ENCODE results near the gene HNRNPK. TPM values are rescaled to one million over a fixed set of nuclear protein-coding genes. Genes with fewer than 3 reads are reported as not detected.

Gene HNRNPK
- total RNA-seq = 905 and 1,052 TPM in 2 replicates

DNA sequence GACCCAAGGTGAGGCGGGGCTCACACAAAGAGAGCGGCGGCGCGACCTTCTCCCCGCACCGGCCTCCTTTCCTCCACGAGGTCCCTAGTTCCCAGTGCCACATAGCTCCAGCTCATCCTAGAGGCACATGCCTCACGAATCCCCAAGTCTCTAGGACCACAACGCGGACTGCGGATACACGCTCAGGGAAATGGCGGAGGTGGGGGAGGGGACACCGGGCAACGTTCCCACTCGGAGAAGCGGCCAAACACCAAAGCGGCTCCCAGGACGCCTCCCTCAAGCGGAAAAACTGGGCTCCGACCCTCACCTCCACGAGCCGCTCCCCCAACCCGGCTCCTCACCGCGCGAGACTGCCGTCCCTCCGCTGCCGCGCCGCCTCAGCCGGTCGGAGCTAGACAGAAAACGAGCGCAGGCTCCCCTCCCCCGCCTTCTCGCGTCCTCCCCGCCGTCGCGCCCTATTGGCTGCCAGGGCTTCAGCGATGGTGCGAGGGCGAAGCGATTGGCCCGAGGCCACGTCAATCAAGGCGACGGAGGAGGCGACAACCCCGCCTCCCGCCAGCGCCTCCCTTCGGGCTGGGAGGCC is at the start of gene HNRNPK:
Gene HNRNPK (minus strand): TSS at position 404 of the 583 bp plus-strand sequence. CDS start 1,963 bp downstream, outside the sequence.
- peak; percentile 93 for DNase-seq (ENCODE audit: low read depth, low spot score)

GRCh38 chr9:84027201-84027600 is 47.2 kb upstream of the HNRNPK start:
- DNase-seq (ENCODE audit: low read depth, low spot score) = no peak

GRCh38 chr9:84024041-84024575 is 44.1 kb upstream of the HNRNPK start:
- DNase-seq (ENCODE audit: low read depth, low spot score) = no peak

GRCh38 chr9:84007662-84008061 is 27.6 kb upstream of the HNRNPK start:
- DNase-seq (ENCODE audit: low read depth, low spot score) = no peak

DNA sequence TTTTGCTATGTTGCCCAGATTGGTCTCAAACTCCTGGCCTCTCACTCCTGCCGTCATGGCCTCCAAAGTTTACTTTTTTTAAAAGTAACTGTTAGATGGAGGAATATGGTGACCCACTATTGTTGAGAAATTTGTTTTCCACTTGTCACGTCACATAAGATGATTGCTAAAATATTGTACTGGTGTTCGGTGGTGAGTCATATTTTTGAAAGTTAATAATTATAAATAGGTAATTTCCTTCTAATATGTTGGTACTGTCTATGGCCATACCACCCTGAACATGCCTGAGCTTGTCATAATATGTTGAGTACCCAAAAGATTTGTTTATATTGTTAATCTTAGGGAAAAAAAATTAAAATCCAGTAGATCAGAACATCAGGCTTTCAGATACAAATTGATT is 23.2 kb upstream of the HNRNPK start:
- DNase-seq (ENCODE audit: low read depth, low spot score) = no peak

GRCh38 chr9:84002344-84002743 is 22.3 kb upstream of the HNRNPK start:
- no peak for DNase-seq (ENCODE audit: low read depth, low spot score)

DNA sequence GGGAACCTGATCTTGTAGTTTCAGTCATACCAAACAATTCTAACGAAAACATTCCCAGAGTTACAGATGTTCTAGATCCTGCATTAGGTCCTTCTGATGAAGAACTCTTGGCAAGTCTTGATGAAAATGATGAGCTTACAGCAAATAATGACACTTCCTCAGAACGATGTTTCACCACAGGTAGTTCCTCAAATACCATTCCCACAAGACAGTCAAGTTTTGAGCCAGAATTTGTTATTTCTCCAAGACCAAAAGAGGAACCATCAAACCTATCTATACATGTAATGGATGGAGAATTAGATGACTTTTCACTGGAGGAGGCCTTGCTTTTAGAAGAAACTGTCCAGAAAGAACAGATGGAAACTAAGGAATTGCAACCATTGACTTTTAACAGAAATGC is 21.6 kb upstream of the HNRNPK start:
- DNase-seq (ENCODE audit: low read depth, low spot score) = no peak

DNA sequence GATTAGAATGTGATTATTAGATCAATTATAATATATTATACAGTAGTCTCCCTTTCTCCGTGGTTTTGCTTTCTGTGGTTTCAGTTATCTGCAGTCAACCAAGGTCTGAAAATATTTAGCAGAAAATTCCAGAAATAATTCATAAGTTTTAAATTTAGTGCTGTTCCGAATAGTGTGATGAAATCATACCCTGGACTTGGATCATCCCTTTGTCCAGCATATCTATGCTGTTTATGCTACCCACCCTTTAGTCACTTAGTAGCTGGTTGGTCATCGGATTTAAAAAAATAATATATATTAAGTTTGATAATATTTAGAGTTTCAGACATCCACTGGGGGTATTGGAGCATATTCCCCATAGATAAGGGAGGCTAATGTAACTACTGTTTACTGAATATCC is 20.2 kb upstream of the HNRNPK start:
- DNase-seq (ENCODE audit: low read depth, low spot score) = no peak

- DNase-seq (ENCODE audit: low read depth, low spot score) = no peak
Observed at GRCh38 chr9:83999141-83999918, 19.3 kb upstream of the HNRNPK start.

DNA sequence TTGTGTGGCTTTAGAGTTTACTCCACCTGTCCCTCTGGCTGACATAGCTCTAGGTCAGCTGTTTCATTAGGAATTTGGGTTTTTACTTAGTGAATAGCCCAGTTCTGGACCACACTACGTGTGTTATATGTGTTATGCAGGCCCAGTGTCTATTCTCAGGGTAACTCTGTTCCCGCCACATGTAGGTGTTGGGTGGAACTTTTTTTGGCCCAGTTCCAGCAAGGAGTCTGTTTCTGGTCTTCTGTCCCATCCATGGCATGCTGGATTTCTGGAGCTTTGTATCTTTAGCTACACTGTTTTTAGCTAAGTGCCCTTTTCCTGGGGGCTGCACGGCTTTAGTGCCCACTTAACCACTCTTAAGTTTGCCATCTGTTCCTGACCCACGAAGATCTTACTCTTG is 16.1 kb upstream of the HNRNPK start:
- DNase-seq (ENCODE audit: low read depth, low spot score) = no peak

DNA sequence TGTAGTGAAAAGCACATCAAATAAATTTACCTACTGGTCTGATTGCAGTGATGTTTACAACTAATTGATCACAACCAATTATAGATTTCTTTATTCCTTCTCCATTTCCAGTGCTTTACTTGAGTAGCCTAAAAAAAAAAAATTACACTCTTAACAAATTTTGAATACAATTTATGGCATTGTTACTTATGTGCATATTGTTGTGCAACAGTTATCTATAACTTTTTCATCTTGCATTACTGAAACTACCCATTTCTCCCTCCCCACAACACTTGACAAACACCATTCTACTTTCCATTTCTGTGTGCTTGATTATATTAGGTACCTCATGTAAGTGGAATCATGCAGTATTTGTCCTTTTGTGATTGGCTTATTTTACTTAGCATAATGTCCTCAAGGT is 12.9 kb upstream of the HNRNPK start:
- DNase-seq (ENCODE audit: low read depth, low spot score) = no peak

DNA sequence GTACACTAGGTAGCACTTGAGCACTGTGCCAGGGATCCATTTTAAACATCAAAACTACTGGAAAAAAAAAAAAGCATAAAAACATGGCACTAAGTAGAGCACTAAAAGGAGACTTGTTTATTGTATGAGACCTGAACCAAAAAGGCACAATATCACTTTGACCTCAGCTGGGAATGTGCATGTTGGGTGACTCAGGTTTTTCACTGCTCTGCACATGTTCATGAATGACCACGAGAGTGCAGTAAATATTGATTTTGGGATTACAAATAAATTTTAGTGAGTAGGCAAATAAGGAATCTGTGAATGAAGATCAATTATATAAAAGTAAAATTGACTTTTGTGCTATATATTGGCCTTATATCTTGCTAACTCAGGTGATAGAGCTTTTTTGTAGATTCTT is 12.4 kb upstream of the HNRNPK start:
- no peak for DNase-seq (ENCODE audit: low read depth, low spot score)

DNA sequence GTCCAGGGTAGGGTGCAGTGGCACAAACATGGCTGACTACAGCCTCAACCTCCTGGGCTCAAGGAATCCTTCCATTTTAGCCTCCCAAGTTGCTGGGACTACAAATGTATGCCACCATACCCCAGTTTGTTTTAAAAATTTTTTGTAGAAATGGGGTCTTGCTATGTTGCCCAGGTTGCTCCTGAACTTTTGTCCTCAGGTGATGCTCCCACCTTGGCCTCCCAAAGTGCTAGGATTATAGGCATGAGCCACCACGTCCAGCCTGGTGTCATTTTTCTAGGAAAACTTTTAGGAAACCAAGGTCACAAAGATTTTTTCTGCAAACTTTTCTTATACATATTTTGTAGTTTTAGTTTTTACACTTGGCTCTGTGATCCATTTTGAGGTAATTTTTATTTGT is 11.3 kb upstream of the HNRNPK start:
- no peak for DNase-seq (ENCODE audit: low read depth, low spot score)

- DNase-seq (ENCODE audit: low read depth, low spot score) = no peak
Observed at GRCh38 chr9:83988411-83988810, 8.4 kb upstream of the HNRNPK start.

DNA sequence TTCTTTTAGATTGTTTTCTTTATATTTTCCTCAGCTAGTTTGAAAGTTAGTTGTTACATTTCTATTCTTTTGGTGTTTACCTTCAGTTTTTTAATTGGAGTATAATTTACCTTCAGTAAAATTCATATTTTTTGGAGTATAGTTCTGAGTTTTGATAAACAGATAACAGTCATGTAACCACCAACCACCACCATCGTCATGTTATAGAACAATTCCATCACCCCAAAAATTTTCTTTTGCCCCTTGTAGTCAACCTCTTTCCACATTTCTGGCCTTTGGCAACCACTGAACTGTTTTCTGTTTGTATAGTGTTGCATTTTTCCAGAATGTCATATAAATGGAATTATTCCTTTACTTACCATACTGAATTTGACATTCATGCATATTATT is 7.4 kb upstream of the HNRNPK start:
- no peak for DNase-seq (ENCODE audit: low read depth, low spot score)

GRCh38 chr9:83986765-83987401 is 6.9 kb upstream of the HNRNPK start:
- no peak for DNase-seq (ENCODE audit: low read depth, low spot score)

DNA sequence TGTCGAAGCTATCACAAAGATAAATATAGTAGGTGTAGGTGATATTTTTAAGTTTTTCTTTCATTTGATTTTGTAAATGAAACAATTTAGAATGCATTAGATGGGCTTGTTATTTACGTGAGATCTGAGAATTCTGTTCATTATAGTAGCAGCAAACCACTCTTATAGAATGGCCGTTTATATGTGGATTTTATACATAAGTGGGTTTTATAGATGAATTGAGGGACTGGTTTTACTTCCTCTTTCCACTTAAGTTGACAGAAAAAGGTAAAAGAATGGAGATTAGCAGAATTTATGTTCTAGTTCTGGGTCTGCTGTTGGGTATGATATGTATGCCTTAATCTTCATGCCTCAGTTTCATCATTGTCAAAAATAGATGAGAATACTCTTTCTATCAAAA is 6.2 kb upstream of the HNRNPK start:
- no peak for DNase-seq (ENCODE audit: low read depth, low spot score)

DNA sequence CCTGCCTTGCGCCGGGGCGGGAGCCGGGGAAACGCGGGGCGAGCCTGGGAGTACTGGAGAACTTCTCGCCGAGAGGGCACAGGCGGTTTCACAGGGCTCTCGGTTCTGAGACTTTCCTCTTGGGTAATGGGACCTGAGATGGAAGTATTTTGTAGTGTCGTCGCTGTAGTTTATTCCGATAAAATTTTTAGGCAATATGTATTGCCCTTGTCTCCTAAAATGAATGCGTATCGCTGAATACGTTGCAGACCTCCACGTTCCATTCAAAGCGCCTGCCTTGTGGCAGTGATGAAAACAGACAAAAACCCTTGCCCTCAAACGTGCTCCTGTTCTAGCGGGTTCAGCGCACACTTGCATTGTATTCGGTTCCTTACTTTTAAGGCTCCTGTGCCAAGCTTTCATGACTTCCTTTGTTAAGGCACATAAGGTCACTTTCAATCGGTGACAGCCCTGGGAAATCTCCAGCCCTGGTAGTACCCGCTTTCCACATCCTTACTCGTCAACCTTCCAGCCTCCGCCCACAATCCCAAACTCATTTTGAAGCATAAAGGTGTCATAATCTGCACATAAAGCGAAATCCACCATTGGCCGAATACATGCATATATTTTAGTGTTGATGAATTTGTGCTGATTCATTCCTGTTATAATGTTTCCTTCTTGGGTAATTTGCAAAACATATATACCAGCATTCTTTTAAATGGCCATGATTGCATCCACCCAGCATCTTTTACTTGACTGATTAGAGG is 1.3 kb upstream of the HNRNPK start:
- no peak for DNase-seq (ENCODE audit: low read depth, low spot score)

- DNase-seq (ENCODE audit: low read depth, low spot score) = peak; percentile 88
Observed at GRCh38 chr9:83980395-83981125, 545 bp upstream of the HNRNPK start, which contains the start of gene RMI1. Gene RMI1 (plus strand): TSS chr9:83980805. CDS start chr9:84000987, 20,182 bp downstream.

- DNase-seq (ENCODE audit: low read depth, low spot score) = peak; percentile 45
Observed at GRCh38 chr9:83978992-83979811, 813 bp downstream of the HNRNPK start.
